Mononuclear cell (primary cell): ENCODE measurements around the gene CRELD1. TPM values are rescaled to one million over a fixed set of nuclear protein-coding genes. Genes with fewer than 3 reads are reported as not detected.
"Not testable (repeated sequence)": the region's sequence is repeated elsewhere in the genome, so short reads cannot be mapped to it uniquely, and the experiment has no call there.

Source experiments
- H3K27me3 ChIP-seq: 2 replicates; pipeline ENCODE4 v1.6.0; 2011; ENCODE audit warnings: low read length, control low read depth; ENCODE audit not compliant: insufficient read depth
- H3K4me1 ChIP-seq: 2 replicates; pipeline ENCODE4 v1.5.1; 2011; ENCODE audit warnings: mild to moderate bottlenecking, low read length, control low read depth; ENCODE audit not compliant: insufficient read depth
- H3K4me3 ChIP-seq: 2 replicates; pipeline ENCODE4 v1.5.1; 2011; ENCODE audit warnings: mild to moderate bottlenecking, low read length, moderate library complexity
- H3K9me3 ChIP-seq: 2 replicates; pipeline ENCODE4 v1.5.1; 2011; ENCODE audit warnings: low read depth, mild to moderate bottlenecking, control low read depth, low read length
- total RNA-seq: library from RNA; depleted of rRNA; stranded (reverse); fragments of >200 nt; gene quantifications from one replicate; pipeline ENCODE4 v1.2.3, GENCODE V29; 2012

CRELD1 gene, protein sequence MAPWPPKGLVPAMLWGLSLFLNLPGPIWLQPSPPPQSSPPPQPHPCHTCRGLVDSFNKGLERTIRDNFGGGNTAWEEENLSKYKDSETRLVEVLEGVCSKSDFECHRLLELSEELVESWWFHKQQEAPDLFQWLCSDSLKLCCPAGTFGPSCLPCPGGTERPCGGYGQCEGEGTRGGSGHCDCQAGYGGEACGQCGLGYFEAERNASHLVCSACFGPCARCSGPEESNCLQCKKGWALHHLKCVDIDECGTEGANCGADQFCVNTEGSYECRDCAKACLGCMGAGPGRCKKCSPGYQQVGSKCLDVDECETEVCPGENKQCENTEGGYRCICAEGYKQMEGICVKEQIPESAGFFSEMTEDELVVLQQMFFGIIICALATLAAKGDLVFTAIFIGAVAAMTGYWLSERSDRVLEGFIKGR
- 7.2 TPM for total RNA-seq

DNA sequence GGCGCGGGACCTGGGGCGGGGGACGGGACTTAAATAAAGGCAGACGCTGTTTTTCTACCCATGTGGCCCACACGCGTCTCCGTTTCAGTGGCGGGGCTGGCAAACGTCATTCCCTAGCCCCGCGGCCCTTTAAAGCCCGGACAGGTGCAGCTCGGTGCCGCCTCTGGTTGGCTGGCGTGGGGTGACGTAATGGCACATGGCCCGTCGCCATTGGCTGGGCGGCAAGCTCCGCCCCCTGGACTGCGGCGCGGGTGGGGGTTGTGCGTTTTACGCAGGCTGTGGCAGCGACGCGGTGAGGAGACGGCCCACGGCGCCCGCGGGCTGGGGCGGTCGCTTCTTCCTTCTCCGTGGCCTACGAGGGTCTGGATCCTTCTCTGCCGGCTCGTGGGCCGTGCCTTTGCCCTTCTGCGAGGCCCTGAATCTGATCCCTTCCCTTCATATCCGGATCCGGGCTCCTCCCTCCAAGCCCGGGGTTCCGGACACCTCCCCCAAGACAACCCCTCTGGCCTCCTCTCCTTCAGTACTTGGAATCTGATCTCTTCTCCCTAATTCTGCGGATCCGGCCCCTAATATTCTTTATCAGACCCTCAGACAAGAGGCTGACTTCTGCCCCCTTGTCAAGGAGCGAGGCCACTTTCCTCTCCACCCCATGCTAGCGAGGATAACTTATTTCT is at the start of gene CRELD1:
CRELD1 (plus strand) TSS at position 274 of the 674 bp plus-strand sequence. CDS start 605 bp downstream, outside the sequence.
- Histone ChIP-seq H3K4me3 (peak within 1 kb of the TSS; percentile 79), H3K9me3 (no peaks in the 10 kb centered on the region), H3K27me3 (no peaks in the 10 kb centered on the region), H3K4me1 (peaks cover 33% of the 10 kb centered on the region)

DNA sequence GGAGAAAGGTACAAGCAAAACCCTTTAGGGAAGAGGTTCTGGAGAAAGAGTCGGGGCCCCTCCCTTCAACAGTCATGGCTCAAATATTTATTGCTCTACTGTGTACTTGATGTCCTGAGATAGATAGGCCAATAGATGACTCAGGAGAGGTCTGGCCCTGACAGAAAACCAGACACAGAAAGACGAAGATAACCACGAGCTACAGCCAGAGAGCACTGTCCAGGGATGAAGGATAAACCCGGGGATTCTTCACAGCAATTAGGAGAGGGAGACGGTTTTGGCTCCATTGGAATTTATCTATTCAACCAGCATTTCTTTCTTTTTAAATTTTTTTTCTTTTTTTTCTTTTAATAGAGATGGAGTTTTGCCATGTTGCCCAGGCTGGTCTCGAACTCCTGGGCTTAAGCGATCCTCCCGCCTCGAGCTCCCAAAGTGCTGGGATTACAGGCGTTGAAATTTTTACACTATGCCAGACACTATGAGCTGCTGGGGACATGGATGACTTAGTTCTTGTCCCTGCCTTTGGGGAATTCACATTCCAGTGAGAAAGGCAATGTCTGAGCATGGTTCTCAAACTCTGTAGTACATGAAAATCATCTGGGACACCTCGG is 49.0 kb upstream of the CRELD1 start:
- no peaks in the 10 kb centered on the region for H3K9me3 ChIP-seq
- H3K27me3 ChIP-seq: no peaks in the 10 kb centered on the region
- no peak overlapping the region for H3K4me3 ChIP-seq
- no peaks in the 10 kb centered on the region for H3K4me1 ChIP-seq

DNA sequence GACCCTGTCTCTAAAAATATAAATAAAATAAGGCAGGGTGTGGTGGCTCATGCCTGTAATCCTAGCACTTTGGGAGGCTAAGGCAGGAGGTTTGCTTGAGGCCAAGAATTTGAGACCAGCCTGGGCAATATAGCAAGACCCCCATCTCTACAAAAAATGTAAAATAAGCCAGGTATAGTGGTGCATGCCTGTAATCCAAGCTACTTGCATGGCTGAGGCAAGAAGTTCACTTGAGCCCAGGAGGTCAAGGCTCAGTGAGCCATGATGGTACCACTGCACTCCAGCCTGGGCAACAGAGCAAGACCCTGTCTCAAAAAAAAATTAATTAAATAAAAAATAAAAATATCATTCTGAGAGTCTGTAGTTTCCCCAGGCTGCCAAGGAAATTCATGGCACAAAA is 47.3 kb upstream of the CRELD1 start:
- Histone ChIP-seq H3K27me3 (no peaks in the 10 kb centered on the region), H3K4me3 (no peak overlapping the region), H3K9me3 (no peaks in the 10 kb centered on the region), H3K4me1 (peaks cover 9% of the 10 kb centered on the region)

DNA sequence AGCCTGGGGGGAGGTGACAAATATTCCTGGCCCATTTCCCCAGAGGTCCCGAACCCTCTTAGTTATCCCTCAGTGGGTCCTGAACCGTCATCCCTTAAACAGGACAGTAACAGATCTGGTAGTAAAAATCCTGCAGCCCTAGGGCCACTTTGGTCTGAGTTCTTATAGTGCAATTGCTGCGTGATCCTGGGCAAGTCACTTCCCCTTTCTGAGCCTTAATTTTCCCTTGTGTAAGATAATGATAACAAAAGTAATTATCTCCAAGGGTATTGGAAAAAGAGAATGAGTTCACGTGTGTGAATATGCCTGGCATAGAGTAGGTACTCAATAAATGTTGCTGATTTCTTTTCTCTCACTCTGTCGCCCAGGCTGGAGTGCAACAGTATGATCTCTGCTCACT is 46.2 kb upstream of the CRELD1 start:
- no peaks in the 10 kb centered on the region for H3K9me3 ChIP-seq
- no peaks in the 10 kb centered on the region for H3K27me3 ChIP-seq
- no peak overlapping the region for H3K4me3 ChIP-seq
- H3K4me1 ChIP-seq: peaks cover 20% of the 10 kb centered on the region

DNA sequence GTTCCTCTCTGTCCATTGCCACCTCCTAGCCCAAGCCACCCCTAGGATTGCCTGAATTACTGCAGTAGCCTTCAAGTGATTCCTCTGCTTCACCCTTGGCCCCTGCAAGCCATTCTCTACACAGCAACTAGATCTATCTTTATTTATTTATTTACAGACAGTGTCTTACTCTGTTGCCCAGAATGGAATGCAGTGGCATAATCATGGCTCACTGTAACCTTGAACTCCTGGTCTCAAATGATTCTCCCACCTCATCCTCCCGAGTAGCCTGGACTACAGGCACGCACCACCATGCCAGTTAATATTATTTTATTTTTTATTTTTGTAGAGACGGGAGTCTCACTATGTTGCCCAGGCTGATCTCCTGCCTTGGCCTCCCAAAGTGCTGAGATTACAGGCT is 45.1 kb upstream of the CRELD1 start:
- peaks cover 29% of the 10 kb centered on the region for H3K4me1 ChIP-seq
- H3K27me3 ChIP-seq: no peaks in the 10 kb centered on the region
- no peaks in the 10 kb centered on the region for H3K9me3 ChIP-seq
- H3K4me3 ChIP-seq: no peak overlapping the region

DNA sequence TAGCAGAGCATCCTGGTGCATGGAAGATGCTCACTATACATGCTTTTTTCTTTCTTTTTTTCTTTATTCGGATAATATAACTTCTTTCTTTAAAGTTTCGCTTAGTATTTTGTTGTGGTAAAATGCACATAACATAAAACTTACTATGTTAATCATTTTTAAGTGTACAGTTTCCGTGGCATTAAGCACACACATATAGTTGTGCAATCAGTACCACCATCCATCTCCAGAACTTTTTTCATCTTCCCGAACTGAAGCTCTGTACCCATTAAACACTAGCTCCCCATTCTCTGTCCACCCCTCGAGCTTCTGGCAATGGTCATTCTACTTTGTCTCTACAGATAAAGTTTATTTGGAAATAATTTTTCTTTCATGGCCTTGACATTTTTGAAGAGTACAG is 44.2 kb upstream of the CRELD1 start:
- H3K9me3 ChIP-seq: no peaks in the 10 kb centered on the region
- no peaks in the 10 kb centered on the region for H3K27me3 ChIP-seq
- no peak overlapping the region for H3K4me3 ChIP-seq
- H3K4me1 ChIP-seq: peaks cover 31% of the 10 kb centered on the region

DNA sequence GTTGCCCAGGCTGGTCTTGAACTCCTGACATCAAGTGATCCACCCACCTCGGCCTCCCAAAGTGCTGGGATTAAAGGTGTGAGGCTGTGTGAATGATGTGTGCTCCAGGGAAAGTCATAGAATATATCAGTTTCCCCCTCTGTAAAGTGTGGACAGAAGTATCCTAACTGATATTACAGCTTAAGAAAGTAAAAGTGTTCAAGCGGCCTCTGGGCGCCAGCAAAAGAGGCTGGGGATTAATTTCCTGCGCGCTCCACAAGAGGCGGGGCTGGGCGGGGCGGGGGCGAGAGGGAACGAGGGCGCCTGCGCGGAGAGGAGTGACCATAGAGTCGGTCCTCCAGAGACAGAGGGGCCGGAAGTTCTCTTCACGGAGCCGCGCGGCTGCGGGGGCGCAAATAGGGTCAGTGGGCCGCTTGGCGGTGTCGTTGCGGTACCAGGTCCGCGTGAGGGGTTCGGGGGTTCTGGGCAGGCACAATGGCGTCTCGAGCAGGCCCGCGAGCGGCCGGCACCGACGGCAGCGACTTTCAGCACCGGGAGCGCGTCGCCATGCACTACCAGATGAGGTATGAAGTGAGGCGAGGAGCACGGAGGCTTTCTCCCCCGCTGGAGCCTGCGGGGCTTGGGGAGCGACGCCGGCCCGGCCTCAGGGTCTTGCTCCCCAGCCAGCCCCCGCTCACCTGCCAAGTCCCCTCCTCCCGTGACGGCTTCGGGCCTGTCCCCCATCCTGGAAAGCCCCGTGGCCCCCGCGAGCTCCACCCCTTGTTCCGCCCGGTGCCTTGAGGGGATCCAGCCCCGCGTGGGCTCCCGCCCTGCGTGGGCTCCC is 43.2 kb upstream of the CRELD1 start, which contains the start of gene JAGN1:
JAGN1 (plus strand) TSS at position 362 of the 823 bp plus-strand sequence; CDS start at position 475, 113 bp downstream.
- H3K27me3 ChIP-seq: no peaks in the 10 kb centered on the region
- no peaks in the 10 kb centered on the region for H3K9me3 ChIP-seq

DNA sequence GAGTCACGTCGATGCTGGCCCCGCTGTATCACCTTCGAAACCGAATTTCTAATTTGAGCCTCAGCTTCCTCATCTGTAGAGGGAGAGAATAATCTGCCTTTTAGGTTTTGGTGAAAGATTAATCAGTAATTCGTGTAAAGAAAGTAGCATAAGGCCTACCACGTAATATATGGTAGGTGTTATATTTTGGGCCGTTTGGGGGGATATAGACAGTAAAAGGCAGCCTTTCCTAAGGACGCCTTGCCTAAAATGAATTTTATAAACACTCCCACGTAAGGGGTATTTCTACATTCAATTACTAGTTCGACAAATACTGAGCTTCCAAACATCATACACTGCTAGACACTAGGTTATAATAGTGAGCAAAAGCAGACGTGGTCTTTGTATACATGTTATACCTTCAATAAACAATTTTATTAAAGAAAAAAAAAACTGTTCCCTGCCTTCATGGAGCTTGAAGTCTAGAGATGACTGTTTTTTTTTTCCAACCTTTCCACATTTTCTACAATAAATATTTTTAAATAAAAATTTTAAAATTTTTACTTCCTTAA is 42.5 kb upstream of the CRELD1 start:
- H3K4me1 ChIP-seq: peaks cover 34% of the 10 kb centered on the region
- H3K4me3 ChIP-seq: peak overlapping the region; percentile 98
- no peaks in the 10 kb centered on the region for H3K9me3 ChIP-seq
- no peaks in the 10 kb centered on the region for H3K27me3 ChIP-seq

More for the DNA sequence above, 43.2 kb upstream of the CRELD1 start, which contains the start of gene JAGN1:
- Histone ChIP-seq H3K4me1 (peaks cover 34% of the 10 kb centered on the region), H3K4me3 (peak within 1 kb of the TSS; percentile 98)

DNA sequence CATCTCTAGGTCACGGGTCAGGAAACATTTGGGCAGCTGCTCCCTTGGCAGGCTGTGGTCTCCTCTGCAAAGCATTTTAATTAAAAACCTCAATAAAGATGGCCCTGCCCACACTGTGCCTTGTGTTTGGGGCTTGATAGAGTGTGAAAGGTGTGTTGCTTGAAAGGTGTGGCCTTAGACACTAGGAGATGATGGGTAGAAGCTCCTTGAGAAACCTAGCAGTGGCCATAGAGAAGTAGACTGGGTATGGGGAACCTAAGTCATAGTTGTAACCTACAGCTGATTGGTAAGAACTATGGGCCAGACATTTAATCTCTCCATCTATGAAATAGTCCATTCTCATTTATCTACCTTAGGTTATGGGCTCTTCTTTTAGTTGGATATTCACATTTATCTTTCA is 39.9 kb upstream of the CRELD1 start:
- H3K9me3 ChIP-seq: no peaks in the 10 kb centered on the region
- H3K27me3 ChIP-seq: no peaks in the 10 kb centered on the region
- peaks cover 34% of the 10 kb centered on the region for H3K4me1 ChIP-seq
- H3K4me3 ChIP-seq: no peak overlapping the region

DNA sequence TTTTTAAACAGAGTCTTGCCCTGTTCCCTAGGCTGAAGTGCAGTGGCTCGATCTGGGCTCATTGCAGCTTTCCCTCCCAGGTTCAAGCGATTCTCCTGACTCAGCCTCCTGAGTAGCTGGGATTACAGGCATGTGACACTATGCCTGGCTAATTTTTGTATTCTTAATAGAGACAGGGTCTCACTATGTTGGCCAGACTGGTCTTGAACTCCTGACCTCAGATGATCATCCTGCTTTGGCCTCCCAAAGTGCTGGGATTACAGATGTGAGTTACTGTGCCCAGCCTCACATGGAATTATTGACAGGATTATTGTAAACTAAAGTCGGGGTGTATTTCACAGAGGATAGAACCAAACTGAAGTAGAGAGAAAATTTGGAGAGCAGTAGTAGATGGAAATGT is 37.9 kb upstream of the CRELD1 start:
- not testable (repeated sequence) for H3K27me3 ChIP-seq, H3K9me3 ChIP-seq, H3K4me3 ChIP-seq
- H3K4me1 ChIP-seq: peaks cover 30% of the 10 kb centered on the region

DNA sequence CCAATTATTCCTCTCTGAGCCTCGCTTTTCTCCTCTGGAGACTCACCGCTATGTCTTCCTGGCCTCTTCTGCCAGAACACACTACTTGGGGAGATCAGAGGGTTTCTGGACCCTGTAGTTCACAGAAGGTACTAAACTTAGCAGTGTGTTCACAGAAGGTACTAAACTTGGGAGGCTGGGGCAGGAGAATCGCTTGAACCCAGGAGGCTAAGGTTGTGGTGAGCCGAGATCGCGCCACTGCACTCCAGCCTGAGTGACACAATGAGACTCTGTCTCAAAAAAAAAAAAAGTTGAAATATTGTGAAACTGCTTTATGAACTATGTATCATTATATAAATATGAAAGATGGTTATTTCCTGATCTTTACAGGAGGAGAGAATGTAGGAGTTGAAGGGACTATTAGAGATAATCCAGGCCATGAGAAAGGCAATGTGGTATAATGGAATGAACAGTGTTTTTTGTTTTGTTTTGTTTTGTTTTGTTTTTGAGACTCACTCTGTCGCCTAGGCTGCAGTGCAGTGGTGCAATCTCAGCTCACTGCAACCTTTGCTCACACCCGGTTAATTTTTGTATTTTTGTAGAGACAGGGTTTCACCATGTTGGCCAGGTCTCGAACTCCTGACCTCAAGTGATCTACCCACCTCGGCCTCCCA is 36.8 kb upstream of the CRELD1 start:
- H3K4me3 ChIP-seq, H3K9me3 ChIP-seq, H3K27me3 ChIP-seq: not testable (repeated sequence)
- H3K4me1 ChIP-seq: peaks cover 22% of the 10 kb centered on the region

DNA sequence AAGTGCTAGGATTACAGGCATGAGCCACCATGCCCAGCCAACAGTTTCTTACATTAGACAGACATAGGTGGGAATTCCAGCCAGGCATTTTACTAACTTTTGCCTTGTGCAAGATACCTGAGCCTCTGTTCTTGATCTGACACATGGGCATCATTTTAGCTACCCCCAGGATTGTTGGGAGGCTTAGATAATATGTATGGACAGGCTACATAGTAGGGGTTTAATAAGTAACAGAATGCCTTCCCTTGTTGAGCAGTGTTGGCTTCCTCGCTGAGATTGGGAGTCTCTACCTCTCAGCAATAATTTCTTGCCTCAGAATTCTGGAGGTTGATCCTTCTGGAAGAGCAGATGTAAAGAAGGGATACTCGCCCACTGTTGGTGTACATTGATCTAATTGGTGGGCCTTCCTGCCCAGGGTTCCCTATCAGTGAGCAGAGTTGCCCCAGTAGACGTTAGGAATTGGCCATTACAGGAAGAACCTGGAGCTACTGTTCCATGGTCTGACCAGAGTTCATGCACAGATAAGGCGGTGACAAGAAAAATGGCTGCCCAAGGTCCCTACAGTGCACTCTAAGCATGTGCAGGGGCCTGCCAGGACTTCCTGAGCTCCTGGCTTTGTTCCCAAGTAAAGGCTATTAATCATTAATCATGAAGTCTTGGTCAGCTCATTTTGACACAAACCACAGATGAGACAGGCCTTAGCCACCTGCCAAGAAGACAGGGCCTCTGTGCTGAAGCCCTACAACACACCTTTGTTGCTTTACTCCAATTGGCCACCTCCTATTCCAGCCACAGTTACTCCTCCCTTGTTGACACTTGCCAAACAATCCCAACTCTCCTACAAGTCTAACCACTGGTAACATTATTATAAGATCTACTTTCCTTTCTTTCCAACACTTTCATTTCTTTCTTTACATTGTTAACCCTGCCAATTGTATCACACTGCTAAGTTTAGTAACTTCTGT is 35.9 kb upstream of the CRELD1 start:
- Histone ChIP-seq H3K4me1 (peaks cover 25% of the 10 kb centered on the region), H3K4me3 (no peak overlapping the region), H3K9me3 (no peaks in the 10 kb centered on the region), H3K27me3 (no peaks in the 10 kb centered on the region)
